HCT116 (cell line): ENCODE data around the gene RPS14. TPM values are rescaled to one million over a fixed set of nuclear protein-coding genes. Genes with fewer than 3 reads are reported as not detected.

Experiments used
- ATAC-seq: fragments of 200-7000 bp; cut with Tn5 transposase; 2 replicates; pipeline ENCODE4 v1.9.1; 2020; ENCODE audit warnings: mild to moderate bottlenecking, moderate library complexity
- BruUV-seq: library from RNA; stranded (reverse); fragments of 400-500 nt; replicated peaks from 2 replicates; lab custom pipeline; 2021; lab: Mats Ljungman, UMichigan
- CTCF ChIA-PET: fragments of 300-600 bp; sonication (Branson Sonifier 250); formaldehyde crosslinking; loops from one replicate; lab custom pipeline; 2021; ENCODE audit warnings: antibody characterized with exemption; lab: Charles Lee
- POLR2A ChIA-PET: fragments of 300-600, 350-600 bp; sonication (Branson Sonifier 250); formaldehyde crosslinking; loops from one replicate; lab custom pipeline; 2021; ENCODE audit warnings: antibody characterized with exemption; lab: Charles Lee
- RAD21 ChIA-PET, 2 experiments: fragments of 300-600 bp; sonication (Branson Sonifier 250); formaldehyde crosslinking; loops; one replicate each; lab custom pipeline; 2023; ENCODE audit warnings: low total read pairs in 2 of 2; ENCODE audit not compliant: uncharacterized antibody in 2 of 2, unreplicated experiment in 2 of 2, low non-redundant PET in 1 of 2; lab: Charles Lee
- DNase-seq: peaks from one replicate; pipeline ENCODE4 v3.0.0-alpha.2; 2010; ENCODE audit warnings: low read depth, low spot score
- H2AFZ ChIP-seq: fragments of 200-600 bp; shearing (Covaris generic), sonication (generic); 2 replicates; pipeline ENCODE4 v1.6.1; 2017; ENCODE audit warnings: low read depth, mixed run types, mixed read lengths, antibody characterized with exemption, low read length; ENCODE audit not compliant: poor library complexity, severe bottlenecking
- H3K27ac ChIP-seq: 2 replicates; pipeline ENCODE4 v1.5.1; 2012; ENCODE audit warnings: low read depth, low read length
- H3K27me3 ChIP-seq: fragments of 200-600 bp; sonication (generic); 2 replicates; pipeline ENCODE4 v1.6.1; 2016; ENCODE audit warnings: mixed run types, low read length, mixed read lengths; ENCODE audit not compliant: insufficient read depth
- H3K36me3 ChIP-seq, 2 experiments: fragments of 200-500 bp in 1 of 2; fragments of 200-600 bp in 1 of 2; sonication (Bioruptor generic) in 1 of 2; sonication (generic) in 1 of 2; 2 replicates each; pipeline versions ENCODE4 v1.5.1 to v1.6.1; 2014 to 2016; ENCODE audit warnings: low read length in 2 of 2, inconsistent platforms in 1 of 2, mixed read lengths in 1 of 2, mixed run types in 1 of 2; ENCODE audit not compliant: insufficient read depth in 2 of 2, control insufficient read depth in 1 of 2
- H3K4me1 ChIP-seq, 2 experiments: fragments of 200-600 bp in 1 of 2; sonication (generic) in 1 of 2; 2 replicates each; pipeline versions ENCODE4 v1.5.1 to v1.6.1; 2012 to 2017; ENCODE audit warnings: low read length in 2 of 2, inconsistent platforms in 1 of 2, mild to moderate bottlenecking in 1 of 2, mixed read lengths in 1 of 2, mixed run types in 1 of 2, moderate library complexity in 1 of 2; ENCODE audit not compliant: insufficient read depth in 2 of 2, control insufficient read depth in 1 of 2
- H3K4me2 ChIP-seq: fragments of 200-600 bp; sonication (generic); 2 replicates; pipeline ENCODE4 v1.6.1; 2017; ENCODE audit warnings: mixed run types, low read length, mixed read lengths
- H3K4me3 ChIP-seq, 2 experiments: fragments of 200-600 bp in 1 of 2; sonication (generic) in 1 of 2; replicated peaks in 1 of 2; 2 replicates each; pipeline ENCODE4 v1.5.1; 2011 to 2016; ENCODE audit warnings: low read length in 2 of 2, control low read depth in 1 of 2, low read depth in 1 of 2, mild to moderate bottlenecking in 1 of 2, mixed read lengths in 1 of 2, mixed run types in 1 of 2
- H3K79me2 ChIP-seq: fragments of 200-600 bp; sonication (generic); 2 replicates; pipeline ENCODE4 v1.6.1; 2017; ENCODE audit warnings: mild to moderate bottlenecking, mixed run types, low read length, moderate library complexity, mixed read lengths; ENCODE audit not compliant: insufficient read depth
- H3K9ac ChIP-seq: fragments of 200-600 bp; sonication (generic); 2 replicates; pipeline ENCODE4 v1.6.1; 2016; ENCODE audit warnings: low read length, mixed read lengths
- H3K9me2 ChIP-seq: fragments of 200-600 bp; sonication (generic), shearing (Covaris generic); 2 replicates; pipeline ENCODE4 v1.6.1; 2017; ENCODE audit warnings: mixed run types, mild to moderate bottlenecking, moderate library complexity; ENCODE audit not compliant: insufficient read depth
- H3K9me3 ChIP-seq, 2 experiments: fragments of 200-500 bp in 1 of 2; fragments of 200-600 bp in 1 of 2; sonication (Bioruptor generic) in 1 of 2; sonication (generic) in 1 of 2; 2 replicates each; pipeline ENCODE4 v1.6.1; 2014 to 2017; ENCODE audit warnings: low read length in 2 of 2, mixed read lengths in 2 of 2, inconsistent platforms in 1 of 2, low read depth in 1 of 2, mild to moderate bottlenecking in 1 of 2, mixed run types in 1 of 2, moderate library complexity in 1 of 2; ENCODE audit not compliant: control insufficient read depth in 1 of 2, insufficient read depth in 1 of 2
- H4K20me1 ChIP-seq: fragments of 200-600 bp; sonication (generic), shearing (Covaris generic); 2 replicates; pipeline ENCODE4 v1.6.1; 2017; ENCODE audit warnings: mixed run types, mild to moderate bottlenecking, moderate library complexity; ENCODE audit not compliant: insufficient read depth
- ATF3 ChIP-seq: IDR thresholded peaks from 2 replicates; pipeline ENCODE4 v1.6.1; 2012
- CEBPB ChIP-seq: IDR thresholded peaks from 2 replicates; pipeline ENCODE4 v1.6.1; 2012; ENCODE audit warnings: low read depth
- CTCF ChIP-seq, 3 experiments: fragments of 200-600 bp in 1 of 3; sonication (generic) in 1 of 3; IDR thresholded peaks in 2 of 3; conservative IDR thresholded peaks in 1 of 3; 2 replicates each; pipeline ENCODE4 v1.5.1; 2012 to 2017; ENCODE audit warnings: low read depth in 2 of 3, low read length in 2 of 3, antibody characterized with exemption in 1 of 3, borderline replicate concordance in 1 of 3, control low read depth in 1 of 3, mild to moderate bottlenecking in 1 of 3, mixed read lengths in 1 of 3, mixed run types in 1 of 3, moderate library complexity in 1 of 3; ENCODE audit not compliant: insufficient read depth in 1 of 3
- ELF1 ChIP-seq: IDR thresholded peaks from 2 replicates; pipeline ENCODE4 v1.6.1; 2012; ENCODE audit warnings: low read depth, borderline replicate concordance
- EZH2phosphoT487 ChIP-seq: fragments of 200-600 bp; IDR thresholded peaks from 2 replicates; pipeline ENCODE4 v1.6.1; 2018; ENCODE audit warnings: antibody characterized with exemption, borderline replicate concordance
- FOSL1 ChIP-seq: IDR thresholded peaks from 2 replicates; pipeline ENCODE4 v1.6.1; 2012; ENCODE audit warnings: low read depth
- MAX ChIP-seq: IDR thresholded peaks from 2 replicates; pipeline ENCODE4 v1.6.1; 2012
- POLR2A ChIP-seq: IDR thresholded peaks from 2 replicates; pipeline ENCODE4 v1.7.0; 2011; ENCODE audit warnings: borderline replicate concordance; ENCODE audit not compliant: insufficient read depth, insufficient read length; ENCODE audit errors: extremely low read depth
- POLR2AphosphoS5 ChIP-seq: IDR thresholded peaks from 2 replicates; pipeline ENCODE4 v1.6.1; 2011; ENCODE audit warnings: mild to moderate bottlenecking, low read depth, low read length, moderate library complexity
- RAD21 ChIP-seq: IDR thresholded peaks from 2 replicates; pipeline ENCODE4 v1.6.1; 2012; ENCODE audit warnings: low read depth, mild to moderate bottlenecking
- REST ChIP-seq: IDR thresholded peaks from 2 replicates; pipeline ENCODE4 v1.6.1; 2012; ENCODE audit warnings: low read depth
- SIN3A ChIP-seq: IDR thresholded peaks from 2 replicates; pipeline ENCODE4 v1.6.1; 2012; ENCODE audit warnings: low read depth
- SP1 ChIP-seq: IDR thresholded peaks from 2 replicates; pipeline ENCODE4 v1.6.1; 2012; ENCODE audit warnings: low read depth
- SRF ChIP-seq: IDR thresholded peaks from 2 replicates; pipeline ENCODE4 v1.6.1; 2012; ENCODE audit warnings: low read depth
- TCF7L2 ChIP-seq: IDR thresholded peaks from 2 replicates; pipeline ENCODE4 v1.7.0; 2011; ENCODE audit warnings: borderline replicate concordance, inconsistent platforms; ENCODE audit not compliant: insufficient read depth, insufficient read length; ENCODE audit errors: extremely low read depth
- YY1 ChIP-seq: IDR thresholded peaks from 2 replicates; pipeline ENCODE4 v1.6.1; 2011; ENCODE audit warnings: low read length, low read depth, moderate library complexity, mild to moderate bottlenecking; ENCODE audit not compliant: insufficient replicate concordance; ENCODE audit errors: extremely low read depth
- ZBTB33 ChIP-seq: IDR thresholded peaks from 2 replicates; pipeline ENCODE4 v1.6.1; 2011; ENCODE audit warnings: mild to moderate bottlenecking, low read length, moderate library complexity; ENCODE audit not compliant: insufficient replicate concordance; ENCODE audit errors: extremely low read depth
- ZFX ChIP-seq: fragments of 450-650 bp; IDR thresholded peaks from 2 replicates; pipeline ENCODE4 v1.6.1; 2017
- ZNF274 ChIP-seq: fragments of 200-500 bp; sonication (Bioruptor generic); IDR thresholded peaks from 2 replicates; pipeline ENCODE4 v1.6.1; 2014; ENCODE audit warnings: mild to moderate bottlenecking, low read depth, low read length, inconsistent platforms
- intact Hi-C: fragments of 100-400 bp; cut with micrococcal nuclease; formaldehyde crosslinking; loops from 2 replicates; pipeline ENCODE4 v1.10.0; 2022
- total RNA-seq: library from RNA; stranded (reverse); gene quantifications from one replicate; pipeline ENCODE4 v1.2.1, GENCODE V29; 2021; ENCODE audit not compliant: unreplicated experiment

Gene RPS14
- total RNA-seq, 1 experiment from 2014 or later, result 2,557 TPM

GRCh38 chr5:150481972-150482406, 32.5 kb upstream of the RPS14 start (continued):
- TF ChIP-seq REST, result no peak
- no peak for TF ChIP-seq CEBPB
- TF ChIP-seq POLR2A, result no peak
- no peak for TF ChIP-seq EZH2phosphoT487
- TF ChIP-seq POLR2AphosphoS5, result no peak
- no peak for TF ChIP-seq SP1

- CTCF ChIA-PET, result no interaction called here
- no peak overlapping the region for H3K9ac ChIP-seq
- no peaks in the 10 kb centered on the region for H3K27me3 ChIP-seq
- intact Hi-C loops, result no loop called here
- no peaks in the 10 kb centered on the region for H3K9me3 ChIP-seq
- no TSS peak for BruUV-seq
- no peaks in the 10 kb centered on the region for H3K36me3 ChIP-seq
- DNase-seq (no peak), ATAC-seq (no peak)
- H3K79me2 ChIP-seq, result peaks cover 2% of the 10 kb centered on the region
- no peak overlapping the region for H3K4me3 ChIP-seq
- no peak overlapping the region for H3K27ac ChIP-seq
- no peaks in the 10 kb centered on the region for H3K9me2 ChIP-seq
- POLR2A ChIA-PET, result no interaction called here
- H2AFZ ChIP-seq, result no peak overlapping the region
- H4K20me1 ChIP-seq, result no peaks in the 10 kb centered on the region
- RAD21 ChIA-PET, result no interaction called here
- no peak overlapping the region for H3K4me2 ChIP-seq
- peaks cover 7 to 22% of the 10 kb centered on the region in 2 experiments; a peak in 3 of 4 replicates for H3K4me1 ChIP-seq
- TF ChIP-seq ZFX, result no peak
- no peak for TF ChIP-seq ELF1
- no peak for TF ChIP-seq TCF7L2
- TF ChIP-seq EZH2phosphoT487, result no peak
- TF ChIP-seq CEBPB, result no peak
- no peak for TF ChIP-seq CTCF (IDR thresholded peaks at IDR 0.05 in 2 of 3, conservative IDR thresholded peaks at IDR 0.05 in 1 of 3; ENCODE audit: borderline replicate concordance in 1 of 3, insufficient read depth in 1 of 3, low read depth in 2 of 3, low read length in 2 of 3)
- TF ChIP-seq MAX, result no peak
- no peak for TF ChIP-seq ZBTB33
- TF ChIP-seq FOSL1, result no peak
- TF ChIP-seq ATF3, result no peak
- TF ChIP-seq ZNF274, result no peak
- no peak for TF ChIP-seq SIN3A
- no peak for TF ChIP-seq YY1
- TF ChIP-seq POLR2AphosphoS5, result no peak
- no peak for TF ChIP-seq SRF
- TF ChIP-seq RAD21, result no peak
These were observed 32.1 kb upstream of the RPS14 start for GRCh38 chr5:150481708-150481965.
